K562 (cell line): ENCODE results near the gene CHD3. TPM values are rescaled to one million over a fixed set of nuclear protein-coding genes. Genes with fewer than 3 reads are reported as not detected.

Source experiments
- ATAC-seq: fragments of 200-7000 bp; cut with Tn5 transposase; 3 replicates; pipeline ENCODE4 v1.9.1; 2020; ENCODE audit warnings: moderate library complexity
- BruUV-seq: library from RNA; stranded (reverse); fragments of 400-500 nt; replicated peaks from 2 replicates; lab custom pipeline; 2021; lab: Mats Ljungman, UMichigan
- CTCF ChIA-PET: fragments of 300-600 bp; formaldehyde crosslinking; extraction: SDS; loops from one replicate; lab custom pipeline; 2021; ENCODE audit warnings: low intra/inter-chr PET ratio; lab: Yijun Ruan, JAX
- POLR2A ChIA-PET: fragments of 300-600, 350-650 bp; sonication (Branson Sonifier 250); formaldehyde crosslinking; extraction: SDS; loops from one replicate; lab custom pipeline; 2021; ENCODE audit warnings: antibody characterized with exemption, inconsistent platforms; lab: Yijun Ruan, JAX
- DNase-seq, 4 experiments: peaks; one replicate each; pipeline versions ENCODE4 v3.0.0 to v3.0.0-alpha.2; 2011 to 2018; ENCODE audit warnings: low spot score in 3 of 4, mixed read lengths in 3 of 4; ENCODE audit errors: extremely low read depth in 1 of 4
- FAIRE-seq: peaks from 2 replicates; lab custom pipeline; 2011; peaks lifted over from hg19 to GRCh38; lab: Jason Lieb, UNC
- H2AFZ ChIP-seq: 2 replicates; pipeline ENCODE4 v1.6.0; 2011; ENCODE audit warnings: low read depth, low read length, control low read depth, inconsistent platforms
- H3K27ac ChIP-seq: fragments of 200-600 bp; 3 replicates; pipeline ENCODE4 v1.8.0; 2011; ENCODE audit warnings: low read depth, mild to moderate bottlenecking, control low read depth, inconsistent platforms, low read length, moderate library complexity, mixed read lengths; ENCODE audit errors: extremely low read depth
- H3K27me3 ChIP-seq, 2 experiments: fragments of 300-600 bp in 1 of 2; 2 replicates in 1 of 2; 3 replicates in 1 of 2; pipeline versions ENCODE4 v1.6.0 to v1.8.0; 2011; ENCODE audit warnings: inconsistent platforms in 2 of 2, low read length in 2 of 2, mild to moderate bottlenecking in 1 of 2, mixed read lengths in 1 of 2, moderate library complexity in 1 of 2; ENCODE audit not compliant: control insufficient read depth in 2 of 2, insufficient read depth in 2 of 2
- H3K36me3 ChIP-seq: fragments of 300-600 bp; 3 replicates; pipeline ENCODE4 v1.8.0; 2011; ENCODE audit warnings: mild to moderate bottlenecking, low read length, inconsistent platforms; ENCODE audit not compliant: control insufficient read depth, insufficient read depth
- H3K4me1 ChIP-seq, 2 experiments: fragments of 200-600 bp in 1 of 2; replicated peaks in 1 of 2; 2 replicates in 1 of 2; 3 replicates in 1 of 2; pipeline versions ENCODE4 v1.5.1 to v1.8.0; 2011; ENCODE audit warnings: inconsistent platforms in 2 of 2, low read length in 2 of 2, mild to moderate bottlenecking in 1 of 2, mixed read lengths in 1 of 2, moderate library complexity in 1 of 2; ENCODE audit not compliant: control insufficient read depth in 2 of 2, insufficient read depth in 2 of 2
- H3K4me2 ChIP-seq: 2 replicates; pipeline ENCODE4 v1.6.1; 2011; ENCODE audit warnings: low read length, control low read depth, inconsistent platforms, mixed read lengths; ENCODE audit not compliant: insufficient read depth
- H3K4me3 ChIP-seq: fragments of 200-600 bp; sonication (generic), shearing (Covaris generic); 2 replicates; pipeline ENCODE4 v1.5.1; 2016; ENCODE audit warnings: control low read depth, inconsistent platforms
- H3K79me2 ChIP-seq: fragments of 200-600 bp; 3 replicates; pipeline ENCODE4 v1.8.0; 2011; ENCODE audit warnings: low read length, inconsistent platforms; ENCODE audit not compliant: control insufficient read depth, insufficient read depth
- H3K9ac ChIP-seq, 2 experiments: 2 replicates each; pipeline versions ENCODE4 v1.6.0 to v1.6.1; 2011; ENCODE audit warnings: low read depth in 2 of 2, low read length in 2 of 2, control low read depth in 1 of 2, inconsistent platforms in 1 of 2, mild to moderate bottlenecking in 1 of 2, mixed read lengths in 1 of 2; ENCODE audit not compliant: insufficient read depth in 1 of 2
- H3K9me1 ChIP-seq: one replicate; pipeline ENCODE4 v1.6.0; 2011; ENCODE audit warnings: inconsistent platforms, mild to moderate bottlenecking, low read length, moderate library complexity; ENCODE audit not compliant: control insufficient read depth, insufficient read depth
- H3K9me3 ChIP-seq: replicated peaks from 2 replicates; pipeline ENCODE4 v1.5.1; 2011; ENCODE audit warnings: low read depth, low read length, inconsistent platforms; ENCODE audit not compliant: control insufficient read depth, insufficient read depth
- H4K20me1 ChIP-seq: replicated peaks from 2 replicates; pipeline ENCODE4 v1.6.1; 2011; ENCODE audit warnings: low read length, inconsistent platforms, mixed read lengths; ENCODE audit not compliant: control insufficient read depth, insufficient read depth
- ATF7 ChIP-seq: fragments of 450-650 bp; IDR thresholded peaks from 2 replicates; pipeline ENCODE4 v1.7.1; 2014; ENCODE audit warnings: mild to moderate bottlenecking, moderate library complexity
- FOXK2 ChIP-seq, 2 experiments: fragments of 450-650 bp; IDR thresholded peaks in 1 of 2; conservative IDR thresholded peaks in 1 of 2; 2 replicates each; pipeline ENCODE4 v1.6.1; 2016; ENCODE audit warnings: low read depth in 2 of 2, mild to moderate bottlenecking in 1 of 2
- JUND ChIP-seq, 2 experiments: IDR thresholded peaks; 2 replicates in 1 of 2; 3 replicates in 1 of 2; pipeline ENCODE4 v1.6.1; 2011; ENCODE audit warnings: borderline replicate concordance in 2 of 2, low read depth in 2 of 2, low read length in 2 of 2, improper control_type of control experiment in 1 of 2, missing biosample characterization in 1 of 2, missing genetic modification characterization in 1 of 2, missing genetic modification reagents in 1 of 2
- MBD2 ChIP-seq: sonication (generic); IDR thresholded peaks from 2 replicates; pipeline ENCODE4 v1.6.1; 2016; ENCODE audit warnings: low read depth, borderline replicate concordance
- NONO ChIP-seq, 2 experiments: fragments of 200-400 bp in 1 of 2; fragments of 450-650 bp in 1 of 2; formaldehyde crosslinking in 1 of 2; IDR thresholded peaks; 2 replicates each; pipeline ENCODE4 v1.6.1; 2017; ENCODE audit warnings: low read depth in 2 of 2, mild to moderate bottlenecking in 2 of 2, moderate library complexity in 2 of 2, low read length in 1 of 2
- PRDM10 ChIP-seq: fragments of 450-650 bp; IDR thresholded peaks from 2 replicates; pipeline ENCODE4 v1.6.1; 2018; ENCODE audit not compliant: partially characterized antibody
- RBM25 ChIP-seq: fragments of 200-400 bp; formaldehyde crosslinking; IDR thresholded peaks from 2 replicates; pipeline ENCODE4 v1.6.1; 2018; ENCODE audit warnings: low read length, low read depth, moderate library complexity; ENCODE audit not compliant: severe bottlenecking
- TCF7 ChIP-seq: sonication (generic); IDR thresholded peaks from 2 replicates; pipeline ENCODE4 v1.6.1; 2016; ENCODE audit warnings: antibody characterized with exemption, borderline replicate concordance
- TCF7L2 ChIP-seq: fragments of 150-350 bp; IDR thresholded peaks from 2 replicates; pipeline ENCODE4 v1.6.1; 2016; ENCODE audit warnings: low read depth, mild to moderate bottlenecking, low read length, moderate library complexity
- ZNF830 ChIP-seq: fragments of 250-450 bp; sonication (Bioruptor Pico); IDR thresholded peaks from 2 replicates; pipeline ENCODE4 v1.5.0; 2021; ENCODE audit warnings: mild to moderate bottlenecking
- WGBS: fragments of 100-300 bp; shearing (Covaris generic); methylation state at CpG from one replicate; pipeline ENCODE4 v1.1.6; 2016; ENCODE audit warnings: low coverage, mixed read lengths; ENCODE audit not compliant: insufficient coverage; ENCODE audit errors: missing lambda C conversion rate; 5-methylcytosine and 5-hydroxymethylcytosine counted together
- in situ Hi-C: fragments of 300-500 bp; cut with MboI; formaldehyde crosslinking; loops from 4 replicates; pipeline ENCODE4 v1.15.0; 2018; ENCODE audit warnings: inconsistent platforms, mixed read lengths
- intact Hi-C: fragments of 100-400 bp; cut with micrococcal nuclease; formaldehyde crosslinking; loops from 2 replicates; pipeline ENCODE4 v1.14.2; 2022
- polyA plus RNA-seq, 8 experiments: library from polyadenylated mRNA; depleted of rRNA in 4 of 8; stranded (reverse) in 5 of 8; unstranded in 3 of 8; fragments of >200 nt; fragmentation: Nextera tagmentation in 2 of 8; fragmentation: Illumina TruSeq in 1 of 8; extraction: Ambion mirVana in 2 of 8; extraction: Trizol in 1 of 8; gene quantifications; 2 replicates each; pipeline versions ENCODE4 v1.2.1 to v1.2.3, GENCODE V29; 2011 to 2014; ENCODE audit warnings: inconsistent platforms in 1 of 8, missing spikeins in 1 of 8
- total RNA-seq, 7 experiments: library from RNA; depleted of rRNA in 6 of 7; stranded (reverse); fragments of >200 nt in 6 of 7; fragmentation: Illumina TruSeq in 2 of 7; extraction: Trizol in 2 of 7; gene quantifications; 2 replicates each; pipeline versions ENCODE4 v1.2.1 to v1.2.3, GENCODE V29; 2011 to 2021; ENCODE audit warnings: low replicate concordance in 1 of 7

CHD3 gene
- total and polyA plus RNA-seq, 9 of the 15 experiments (the other 6 are each of a cell fraction or from before 2014, with no cell fraction given) = 0.39 to 38.2 (median 21.2) TPM

- POLR2A ChIA-PET = no interaction called here
These were observed 48.7 kb upstream of the CHD3 start for GRCh38 chr17:7839876-7840261.

More at GRCh38 chr17:7839876-7840261, 48.7 kb upstream of the CHD3 start:
- H3K27ac ChIP-seq = peak overlapping the region; percentile 22; the same call in 1 of the 3 replicates
- H3K79me2 ChIP-seq = peaks cover 53% of the 10 kb centered on the region
- no peak overlapping the region for H3K4me2 ChIP-seq
- no peak overlapping the region for H3K4me3 ChIP-seq
- ATAC-seq = no peak
- in situ Hi-C loops (no loop called here), intact Hi-C loops (loop anchor here (10.0 kb wide), 2 partner anchors 55 to 285 kb away; partner anchors contain the start of gene HES7)
- H2AFZ ChIP-seq = no peak overlapping the region
- H4K20me1 ChIP-seq = peaks cover under 1% of the 10 kb centered on the region
- no peak for FAIRE-seq
- H3K4me1 ChIP-seq = peaks cover 42 to 66% of the 10 kb centered on the region in 2 experiments
- BruUV-seq = no TSS peak
- H3K27me3 ChIP-seq = no peaks in the 10 kb centered on the region
- H3K9ac ChIP-seq = peak overlapping the region in 1 of 2 experiments; percentile 68; a peak in 1 of 4 replicates
- TF ChIP-seq JUND (IDR thresholded peaks at IDR 0.05; ENCODE audit: borderline replicate concordance, low read depth, low read length) (peak; percentile 64), JUND (tag; IDR thresholded peaks at IDR 0.05; ENCODE audit: borderline replicate concordance, low read depth, low read length) (no peak), MBD2 (0 out of 2 replicates have a peak, but pooled peaks have one; percentile 24), ATF7 (peak; percentile 93), ZNF830 (CRISPR knock-in tag) (no peak), NONO (IDR thresholded peaks at IDR 0.05; ENCODE audit: low read depth in 2 of 2, low read length in 1 of 2) (peak in 1 of 2 experiments; percentile 87; a peak in 2 of 4 replicates), TCF7L2 (peak; percentile 82), FOXK2 (conservative IDR thresholded peaks at IDR 0.05 in 1 of 2, IDR thresholded peaks at IDR 0.05 in 1 of 2; ENCODE audit: low read depth in 2 of 2) (peak in 1 of 2 experiments; percentile 95; a peak in 2 of 4 replicates), TCF7 (no peak), PRDM10 (peak; percentile 99), RBM25 (no peak)
- WGBS = 64% methylated on average over 2 of the region's 2 CpGs
- no peaks in the 10 kb centered on the region for H3K9me1 ChIP-seq
- DNase-seq = peak in 2 of 4 experiments; percentile 10 to 37
- CTCF ChIA-PET = no interaction called here
- H3K36me3 ChIP-seq = peaks cover 10% of the 10 kb centered on the region; the same call in 2 of the 3 replicates
- no peaks in the 10 kb centered on the region for H3K9me3 ChIP-seq
